MM.1S (cell line): ENCODE measurements around the gene GALNT10.

Experiments used
- CTCF ChIP-seq: fragments of 300-600 bp; sonication (generic); IDR thresholded peaks from 2 replicates; pipeline ENCODE4 v1.5.1; 2016; ENCODE audit warnings: antibody characterized with exemption, low read length, mixed read lengths
- EZH2 ChIP-seq: fragments of 300-600 bp; sonication (generic); optimal IDR thresholded peaks from 2 replicates; pipeline ENCODE3; 2017; ENCODE audit warnings: low read depth, mild to moderate bottlenecking, antibody characterized with exemption, low read length, mixed read lengths
- EZH2phosphoT487 ChIP-seq: fragments of 300-600 bp; sonication (generic); IDR thresholded peaks from 2 replicates; pipeline ENCODE4 v1.6.1; 2018; ENCODE audit warnings: antibody characterized with exemption, low read length

- no peak for TF ChIP-seq CTCF
- no peak for TF ChIP-seq EZH2
- TF ChIP-seq EZH2phosphoT487: no peak
Measured at GRCh38 chr5:154368041-154368800, 177.7 kb downstream of the GALNT10 start.
